Measurements from ENCODE around the gene SIAH3.

DNA sequence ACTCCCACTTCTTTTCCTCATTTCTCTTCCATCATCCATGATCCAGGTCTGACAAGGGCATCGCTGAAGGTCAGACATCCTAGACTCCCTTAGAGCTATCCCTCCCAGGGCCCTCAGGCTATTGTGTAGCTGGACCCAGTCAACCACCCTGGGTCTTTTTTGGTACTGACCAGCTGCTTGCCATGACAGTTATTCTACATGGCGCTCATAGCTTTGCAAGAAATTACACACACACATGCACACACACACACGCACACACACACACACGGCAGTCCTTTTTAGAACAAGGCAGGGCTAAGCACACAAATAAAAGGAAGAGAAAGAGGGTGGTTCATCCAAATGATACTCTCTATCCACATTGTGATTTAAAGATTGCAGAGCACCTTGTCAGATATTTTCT, 18.3 kb downstream of the SIAH3 start:
- TF ChIP-seq CTCF (IDR thresholded peaks at IDR 0.05 in 8 of 11, conservative IDR thresholded peaks at IDR 0.05 in 3 of 11), result no peak
- no peak for TF ChIP-seq POLR2AphosphoS5 (IDR thresholded peaks at IDR 0.05)
